ENCODE results near the gene GNA14. TPM values are rescaled to one million over a fixed set of nuclear protein-coding genes. Genes with fewer than 3 reads are reported as not detected.
A peak's percentile ranks its signal among the peaks of the same experiment; 100 is the strongest.
"Not testable (repeated sequence)": the region's sequence is repeated elsewhere in the genome, so short reads cannot be mapped to it uniquely, and the experiment has no call there.

GNA14 gene
- total RNA-seq, 1 donor from 2014 or later: 0.22 TPM

DNA sequence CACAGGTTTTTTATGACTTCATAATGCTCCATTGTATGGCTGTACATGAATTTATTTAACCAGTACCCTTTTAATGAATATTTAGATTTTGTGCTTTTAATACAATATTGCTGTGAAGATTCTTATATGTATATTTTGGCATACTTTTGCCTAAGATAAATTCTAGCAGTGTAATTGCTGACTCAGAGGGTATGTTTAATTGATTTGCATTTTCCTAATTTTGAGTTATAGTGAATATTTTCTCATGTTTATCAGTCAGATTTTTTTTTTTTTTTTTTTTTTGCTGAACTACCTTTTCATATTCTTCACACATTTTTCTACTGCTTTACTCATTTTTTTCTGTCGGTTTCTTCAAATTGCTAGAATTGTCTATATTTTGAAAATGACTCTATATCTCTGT lies 248.2 kb downstream of the GNA14 start:
- H3K4me1 Mint-ChIP-seq (ENCODE audit: low read depth): peaks cover 16% of the 10 kb centered on the region
- H3K36me3 Mint-ChIP-seq (ENCODE audit: low read depth): peaks cover 7% of the 10 kb centered on the region
- H3K27me3 Mint-ChIP-seq (ENCODE audit: low read depth): no peaks in the 10 kb centered on the region

DNA sequence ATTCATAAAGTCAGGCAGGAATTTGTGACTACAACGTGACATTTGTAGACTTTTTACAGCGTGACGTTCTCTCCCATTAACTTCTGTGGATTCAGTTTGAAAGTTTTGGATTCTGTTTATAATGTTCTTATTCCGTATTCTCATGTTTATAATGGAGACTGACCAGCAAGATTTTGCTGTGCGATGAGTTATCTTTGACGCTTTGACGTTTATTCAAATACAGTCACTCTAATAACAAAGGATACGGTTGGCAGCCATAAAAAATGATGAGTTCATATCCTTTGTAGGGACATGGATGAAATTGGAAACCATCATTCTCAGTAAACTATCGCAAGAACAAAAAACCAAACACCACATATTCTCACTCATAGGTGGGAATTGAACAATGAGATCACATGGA lies 249.5 kb downstream of the GNA14 start:
- H3K4me1 Mint-ChIP-seq (ENCODE audit: low read depth): peaks cover 16% of the 10 kb centered on the region
- H3K36me3 Mint-ChIP-seq (ENCODE audit: low read depth); H3K4me3 Mint-ChIP-seq (ENCODE audit: unreplicated experiment); H3K9me3 Mint-ChIP-seq (ENCODE audit: low read depth); H3K27me3 Mint-ChIP-seq (ENCODE audit: low read depth); DNase-seq (ENCODE audit: low spot score); H3K27ac Mint-ChIP-seq (ENCODE audit: unreplicated experiment): not testable (repeated sequence)

More for the DNA sequence above, 248.2 kb downstream of the GNA14 start:
- H3K27ac Mint-ChIP-seq (ENCODE audit: unreplicated experiment): no peak overlapping the region
- H3K9me3 Mint-ChIP-seq (ENCODE audit: low read depth): no peaks in the 10 kb centered on the region
- H3K4me3 Mint-ChIP-seq (ENCODE audit: unreplicated experiment): no peak overlapping the region
- TF ChIP-seq, protein P1, sequence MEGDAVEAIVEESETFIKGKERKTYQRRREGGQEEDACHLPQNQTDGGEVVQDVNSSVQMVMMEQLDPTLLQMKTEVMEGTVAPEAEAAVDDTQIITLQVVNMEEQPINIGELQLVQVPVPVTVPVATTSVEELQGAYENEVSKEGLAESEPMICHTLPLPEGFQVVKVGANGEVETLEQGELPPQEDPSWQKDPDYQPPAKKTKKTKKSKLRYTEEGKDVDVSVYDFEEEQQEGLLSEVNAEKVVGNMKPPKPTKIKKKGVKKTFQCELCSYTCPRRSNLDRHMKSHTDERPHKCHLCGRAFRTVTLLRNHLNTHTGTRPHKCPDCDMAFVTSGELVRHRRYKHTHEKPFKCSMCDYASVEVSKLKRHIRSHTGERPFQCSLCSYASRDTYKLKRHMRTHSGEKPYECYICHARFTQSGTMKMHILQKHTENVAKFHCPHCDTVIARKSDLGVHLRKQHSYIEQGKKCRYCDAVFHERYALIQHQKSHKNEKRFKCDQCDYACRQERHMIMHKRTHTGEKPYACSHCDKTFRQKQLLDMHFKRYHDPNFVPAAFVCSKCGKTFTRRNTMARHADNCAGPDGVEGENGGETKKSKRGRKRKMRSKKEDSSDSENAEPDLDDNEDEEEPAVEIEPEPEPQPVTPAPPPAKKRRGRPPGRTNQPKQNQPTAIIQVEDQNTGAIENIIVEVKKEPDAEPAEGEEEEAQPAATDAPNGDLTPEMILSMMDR (IDR thresholded peaks at IDR 0.05): no peak
- no peak for DNase-seq (ENCODE audit: low spot score)

DNA sequence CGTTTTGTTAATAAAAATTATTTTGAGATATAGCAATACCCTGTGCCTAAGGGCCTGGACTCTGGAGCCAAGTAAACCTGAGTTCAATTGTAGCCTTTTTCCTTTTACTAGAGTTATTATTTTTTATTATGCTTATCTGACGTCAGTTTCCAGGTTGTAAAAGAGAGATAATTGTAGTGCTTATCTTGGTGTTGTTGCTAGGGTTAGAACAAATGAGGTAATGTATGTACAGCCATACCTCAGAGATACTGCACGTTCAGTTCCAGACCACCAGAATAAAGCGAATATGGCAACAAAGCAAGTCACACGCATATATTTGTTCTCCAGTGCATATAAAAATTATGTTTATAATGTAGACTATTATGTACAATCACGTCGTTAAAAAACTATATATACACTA lies 255.8 kb downstream of the GNA14 start:
- peaks cover 7% of the 10 kb centered on the region for H3K36me3 Mint-ChIP-seq (ENCODE audit: low read depth)
- TF ChIP-seq, protein P1 (IDR thresholded peaks at IDR 0.05): no peak
- no peaks in the 10 kb centered on the region for H3K4me1 Mint-ChIP-seq (ENCODE audit: low read depth)
- H3K27me3 Mint-ChIP-seq (ENCODE audit: low read depth): no peaks in the 10 kb centered on the region
- no peak overlapping the region for H3K4me3 Mint-ChIP-seq (ENCODE audit: unreplicated experiment)
- no peak for DNase-seq (ENCODE audit: low spot score)
- no peaks in the 10 kb centered on the region for H3K9me3 Mint-ChIP-seq (ENCODE audit: low read depth)
- no peak overlapping the region for H3K27ac Mint-ChIP-seq (ENCODE audit: unreplicated experiment)

DNA sequence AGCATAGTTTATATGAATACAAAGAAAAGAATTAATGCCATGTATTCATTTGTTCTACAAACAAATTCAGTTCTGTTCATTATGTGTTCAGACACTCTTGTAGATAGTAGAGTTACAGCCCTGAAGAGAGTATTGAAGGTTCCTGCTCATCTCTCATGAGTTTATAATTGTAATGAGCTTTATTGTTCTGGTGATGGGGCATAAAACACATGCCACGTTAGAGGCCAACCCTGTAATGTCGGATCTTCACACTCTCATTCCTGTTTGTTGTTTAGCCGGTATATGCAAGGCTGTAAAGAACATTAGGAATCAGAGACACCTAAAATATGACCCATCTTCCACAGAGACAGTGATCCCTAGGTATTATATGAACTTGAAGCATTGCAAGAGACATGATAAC lies 256.3 kb downstream of the GNA14 start:
- TF ChIP-seq, protein P1 (IDR thresholded peaks at IDR 0.05): no peak
- Mint-ChIP-seq H3K36me3 (ENCODE audit: low read depth) (peaks cover 6% of the 10 kb centered on the region), H3K27ac (ENCODE audit: unreplicated experiment) (no peak overlapping the region), H3K9me3 (ENCODE audit: low read depth) (no peaks in the 10 kb centered on the region), H3K27me3 (ENCODE audit: low read depth) (no peaks in the 10 kb centered on the region), H3K4me3 (ENCODE audit: unreplicated experiment) (no peak overlapping the region), H3K4me1 (ENCODE audit: low read depth) (no peaks in the 10 kb centered on the region)
- DNase-seq (ENCODE audit: low spot score): no peak

DNA sequence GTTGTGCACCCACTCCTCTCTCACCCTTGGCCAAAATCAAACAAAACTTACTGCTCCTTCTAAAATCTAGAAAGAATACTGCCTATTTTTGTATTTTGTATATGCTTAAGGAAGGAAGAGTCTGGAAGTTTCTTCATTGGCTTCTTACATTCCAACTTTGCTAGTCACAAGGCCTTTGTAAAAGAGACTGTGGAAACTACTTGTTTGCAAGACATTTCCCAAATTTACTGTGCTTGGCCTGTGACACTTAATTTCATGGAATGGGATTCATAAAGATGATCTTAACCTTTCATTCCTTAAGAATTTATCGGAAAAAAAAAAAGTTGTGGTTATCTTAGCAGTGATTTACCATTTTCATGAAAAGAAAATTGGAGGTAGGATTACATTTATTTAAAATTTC lies 261.9 kb downstream of the GNA14 start:
- Mint-ChIP-seq H3K27me3 (ENCODE audit: low read depth) (no peaks in the 10 kb centered on the region), H3K9me3 (ENCODE audit: low read depth) (no peaks in the 10 kb centered on the region), H3K4me3 (ENCODE audit: unreplicated experiment) (no peak overlapping the region), H3K4me1 (ENCODE audit: low read depth) (peaks cover 5% of the 10 kb centered on the region), H3K36me3 (ENCODE audit: low read depth) (peaks cover 10% of the 10 kb centered on the region), H3K27ac (ENCODE audit: unreplicated experiment) (no peak overlapping the region)
- DNase-seq (ENCODE audit: low spot score): no peak
- TF ChIP-seq, protein P1 (IDR thresholded peaks at IDR 0.05): no peak

DNA sequence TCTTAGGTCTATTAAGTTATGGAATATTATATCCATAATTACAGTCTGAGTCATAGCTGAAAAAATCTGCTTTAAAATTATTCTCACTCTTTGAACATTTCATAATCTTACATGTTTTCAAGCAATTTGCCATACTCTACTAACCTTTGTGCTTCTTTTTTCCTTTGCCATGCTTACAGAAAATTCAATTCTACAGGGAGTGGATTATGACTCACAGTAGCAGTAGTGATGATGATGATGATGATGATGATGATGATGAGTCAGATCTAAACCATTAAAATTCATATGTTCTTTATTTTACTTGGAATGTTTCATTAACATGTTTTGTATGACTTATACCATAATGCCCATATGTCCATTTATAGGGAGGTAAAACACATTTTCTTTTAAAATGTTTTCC lies 263.7 kb downstream of the GNA14 start:
- Mint-ChIP-seq H3K36me3 (ENCODE audit: low read depth) (peaks cover 7% of the 10 kb centered on the region), H3K4me1 (ENCODE audit: low read depth) (peaks cover 5% of the 10 kb centered on the region), H3K4me3 (ENCODE audit: unreplicated experiment) (no peak overlapping the region), H3K27me3 (ENCODE audit: low read depth) (no peaks in the 10 kb centered on the region), H3K27ac (ENCODE audit: unreplicated experiment) (peak overlapping the region; percentile 61), H3K9me3 (ENCODE audit: low read depth) (no peaks in the 10 kb centered on the region)
- TF ChIP-seq, protein P1 (IDR thresholded peaks at IDR 0.05): no peak
- DNase-seq (ENCODE audit: low spot score): no peak

Data from chondrocyte (in vitro differentiated cells).